Activated CD8-positive, alpha-beta T cell treated with anti-CD3 and anti-CD28 coated beads, Interleukin-2, amount 10 ng/mL, durations not matched to agents 7 days and 5 days (primary cell): ENCODE data around the gene MPRIP. TPM values are rescaled to one million over a fixed set of nuclear protein-coding genes. Genes with fewer than 3 reads are reported as not detected.

Source experiments
- ATAC-seq: fragments of 150-1000 bp; cut with Tn5 transposase; one replicate; pipeline ENCODE4 v1.10.0; 2021; ENCODE audit warnings: moderate library complexity
- CTCF ChIA-PET: fragments of 350-600 bp; sonication (Branson Sonifier 250); formaldehyde crosslinking; loops from one replicate; lab custom pipeline; 2021; ENCODE audit warnings: antibody characterized with exemption; lab: Charles Lee
- POLR2A ChIA-PET: fragments of 350-600 bp; sonication (Branson Sonifier 250); formaldehyde crosslinking; loops from one replicate; lab custom pipeline; 2021; ENCODE audit warnings: antibody characterized with exemption; lab: Charles Lee
- DNase-seq: peaks from one replicate; pipeline ENCODE4 v3.0.0-alpha.2; 2020
- H3K27ac Mint-ChIP-seq: one replicate; pipeline ENCODE4 v1.8.0; 2021; ENCODE audit warnings: mild to moderate bottlenecking, mixed read lengths
- H3K27me3 Mint-ChIP-seq: one replicate; pipeline ENCODE4 v1.8.0; 2021; ENCODE audit warnings: low read depth, mixed read lengths
- H3K36me3 Mint-ChIP-seq: one replicate; pipeline ENCODE4 v1.8.0; 2021; ENCODE audit warnings: low read depth, mixed read lengths
- H3K4me1 Mint-ChIP-seq: one replicate; pipeline ENCODE4 v1.8.0; 2021; ENCODE audit warnings: low read depth, mixed read lengths
- H3K4me3 Mint-ChIP-seq: one replicate; pipeline ENCODE4 v1.8.0; 2021; ENCODE audit warnings: mild to moderate bottlenecking, mixed read lengths
- H3K9me3 Mint-ChIP-seq: one replicate; pipeline ENCODE4 v1.8.0; 2022; ENCODE audit warnings: mixed read lengths; ENCODE audit not compliant: insufficient read depth
- total RNA-seq, 2 experiments: library from RNA; stranded (reverse); gene quantifications; one replicate each; pipeline ENCODE4 v1.2.3, GENCODE V29; 2021

Gene MPRIP
- total RNA-seq, 2 experiments from 2014 or later: 217 to 226 TPM

GRCh38 chr17:17175340-17175739 lies 133.1 kb downstream of the MPRIP start:
- POLR2A ChIA-PET: interaction anchor here (1.4 to 1.5 kb wide), 2 partner anchors 30 to 106 kb away, joined by 3 to 4 read pairs; partner anchors contain the start of genes COPS3 and PLD6
- no peak for DNase-seq

GRCh38 chr17:17175917-17176316 lies 133.7 kb downstream of the MPRIP start:
- Mint-ChIP-seq H3K27ac (peak overlapping the region; percentile 86), H3K36me3 (peaks cover 84% of the 10 kb centered on the region), H3K4me3 (peak overlapping the region; percentile 57), H3K4me1 (peaks cover 89% of the 10 kb centered on the region), H3K27me3 (no peaks in the 10 kb centered on the region), H3K9me3 (no peaks in the 10 kb centered on the region)
- DNase-seq (no peak), ATAC-seq (no peak)
- ChIA-PET CTCF (interaction anchor here (1.4 kb wide), 1 partner anchor 20 kb away, joined by 3 read pairs; no protein-coding TSS in a partner anchor), POLR2A (interaction anchor here (0.9 to 1.5 kb wide), 2 partner anchors 11 to 30 kb away, joined by 3 to 4 read pairs; partner anchors contain the start of gene PLD6)

More at GRCh38 chr17:17175340-17175739, 133.1 kb downstream of the MPRIP start:
- H3K36me3 Mint-ChIP-seq: peaks cover 79% of the 10 kb centered on the region
- no peaks in the 10 kb centered on the region for H3K9me3 Mint-ChIP-seq
- peaks cover 86% of the 10 kb centered on the region for H3K4me1 Mint-ChIP-seq
- ATAC-seq: no peak
- peak overlapping the region; percentile 86 for H3K27ac Mint-ChIP-seq
- no peak overlapping the region for H3K4me3 Mint-ChIP-seq
- no peaks in the 10 kb centered on the region for H3K27me3 Mint-ChIP-seq
- CTCF ChIA-PET: interaction anchor here (1.4 kb wide), 1 partner anchor 21 kb away, joined by 3 read pairs; no protein-coding TSS in a partner anchor

- Mint-ChIP-seq H3K4me1 (peaks cover 88% of the 10 kb centered on the region), H3K4me3 (peak overlapping the region; percentile 57), H3K9me3 (no peaks in the 10 kb centered on the region), H3K27me3 (no peaks in the 10 kb centered on the region), H3K36me3 (peaks cover 84% of the 10 kb centered on the region), H3K27ac (peak overlapping the region; percentile 86)
- ATAC-seq (no peak), DNase-seq (no peak)
- CTCF ChIA-PET: interaction anchor here (0.9 to 1.4 kb wide), 2 partner anchors 16 to 20 kb away, joined by 3 read pairs; no protein-coding TSS in a partner anchor
- POLR2A ChIA-PET: interaction anchor here (0.9 to 1.5 kb wide), 2 partner anchors 12 to 29 kb away, joined by 3 to 4 read pairs; partner anchors contain the start of gene PLD6
Measured at GRCh38 chr17:17176341-17176740, 134.1 kb downstream of the MPRIP start.

- CTCF ChIA-PET: interaction anchor here (0.9 kb wide), 1 partner anchor 15 kb away, joined by 3 read pairs; no protein-coding TSS in a partner anchor
Measured at GRCh38 chr17:17177176-17177575, 134.9 kb downstream of the MPRIP start.

GRCh38 chr17:17179371-17179827 lies 137.1 kb downstream of the MPRIP start:
- CTCF ChIA-PET: interaction anchor here (1.1 to 1.3 kb wide), 3 partner anchors 11 to 57 kb away, joined by 3 to 4 read pairs (median 4); no protein-coding TSS in a partner anchor
- H3K27me3 Mint-ChIP-seq: no peaks in the 10 kb centered on the region
- H3K4me1 Mint-ChIP-seq: peaks cover 92% of the 10 kb centered on the region
- peak overlapping the region; percentile 91 for H3K27ac Mint-ChIP-seq
- POLR2A ChIA-PET: interaction anchor here (1.0 to 1.4 kb wide), 4 partner anchors 9 to 100 kb away, joined by 3 to 5 read pairs (median 4); no protein-coding TSS in a partner anchor
- ATAC-seq: peak; percentile 68
- peaks cover 79% of the 10 kb centered on the region for H3K36me3 Mint-ChIP-seq
- DNase-seq: peak; percentile 47
- peak overlapping the region; percentile 66 for H3K4me3 Mint-ChIP-seq
- no peaks in the 10 kb centered on the region for H3K9me3 Mint-ChIP-seq

More at GRCh38 chr17:17177176-17177575, 134.9 kb downstream of the MPRIP start:
- H3K27ac Mint-ChIP-seq: peak overlapping the region; percentile 76
- H3K9me3 Mint-ChIP-seq: no peaks in the 10 kb centered on the region
- ATAC-seq: no peak
- DNase-seq: no peak
- H3K4me1 Mint-ChIP-seq: peaks cover 91% of the 10 kb centered on the region
- POLR2A ChIA-PET: interaction anchor here (1.0 to 1.3 kb wide), 2 partner anchors 8 to 60 kb away, joined by 3 to 4 read pairs; partner anchors contain the start of gene FLCN
- H3K4me3 Mint-ChIP-seq: no peak overlapping the region
- H3K36me3 Mint-ChIP-seq: peaks cover 84% of the 10 kb centered on the region
- no peaks in the 10 kb centered on the region for H3K27me3 Mint-ChIP-seq

GRCh38 chr17:17180141-17180603 lies 137.9 kb downstream of the MPRIP start:
- Mint-ChIP-seq H3K36me3 (peaks cover 80% of the 10 kb centered on the region), H3K4me3 (peak overlapping the region; percentile 66), H3K27me3 (no peaks in the 10 kb centered on the region), H3K9me3 (no peaks in the 10 kb centered on the region), H3K4me1 (peaks cover 94% of the 10 kb centered on the region), H3K27ac (peak overlapping the region; percentile 91)
- ATAC-seq (peak; percentile 11), DNase-seq (peak; percentile 50)
- CTCF ChIA-PET: interaction anchor here (0.8 to 1.3 kb wide), 4 partner anchors 10 to 56 kb away, joined by 3 to 4 read pairs (median 4); no protein-coding TSS in a partner anchor
- POLR2A ChIA-PET: interaction anchor here (0.6 to 1.4 kb wide), 5 partner anchors 8 to 793 kb away, joined by 3 to 5 read pairs (median 4); no protein-coding TSS in a partner anchor

- Mint-ChIP-seq H3K4me1 (peaks cover 95% of the 10 kb centered on the region), H3K27ac (peak overlapping the region; percentile 95), H3K4me3 (peak overlapping the region; percentile 74), H3K27me3 (no peaks in the 10 kb centered on the region), H3K36me3 (peaks cover 80% of the 10 kb centered on the region), H3K9me3 (no peaks in the 10 kb centered on the region)
- ChIA-PET POLR2A (interaction anchor here (0.6 to 1.0 kb wide), 3 partner anchors 11 to 793 kb away, joined by 4 to 5 read pairs (median 4); no protein-coding TSS in a partner anchor), CTCF (interaction anchor here (1.1 to 1.3 kb wide), 3 partner anchors 10 to 55 kb away, joined by 3 to 4 read pairs (median 4); no protein-coding TSS in a partner anchor)
- no peak for ATAC-seq
- no peak for DNase-seq
Measured at GRCh38 chr17:17180741-17181525, 138.7 kb downstream of the MPRIP start.

GRCh38 chr17:17181666-17182597 lies 139.7 kb downstream of the MPRIP start:
- peak; percentile 68 for DNase-seq
- H3K27me3 Mint-ChIP-seq: no peaks in the 10 kb centered on the region
- POLR2A ChIA-PET: interaction anchor here (0.9 to 1.9 kb wide), 6 partner anchors 10 to 99 kb away, joined by 3 to 7 read pairs (median 4); partner anchors contain the start of genes COPS3 and FLCN
- CTCF ChIA-PET: interaction anchor here (1.2 to 1.5 kb wide), 2 partner anchors 10 to 26 kb away, joined by 3 to 4 read pairs; no protein-coding TSS in a partner anchor
- no peaks in the 10 kb centered on the region for H3K9me3 Mint-ChIP-seq
- peaks cover 75% of the 10 kb centered on the region for H3K36me3 Mint-ChIP-seq
- H3K27ac Mint-ChIP-seq: peak overlapping the region; percentile 95
- ATAC-seq: peak; percentile 72
- H3K4me3 Mint-ChIP-seq: peak overlapping the region; percentile 74
- peaks cover 95% of the 10 kb centered on the region for H3K4me1 Mint-ChIP-seq

GRCh38 chr17:17182598-17183136 lies 140.4 kb downstream of the MPRIP start:
- H3K4me3 Mint-ChIP-seq: peak overlapping the region; percentile 74
- no peaks in the 10 kb centered on the region for H3K27me3 Mint-ChIP-seq
- H3K9me3 Mint-ChIP-seq: no peaks in the 10 kb centered on the region
- peak overlapping the region; percentile 95 for H3K27ac Mint-ChIP-seq
- peak; percentile 5 for ATAC-seq
- H3K36me3 Mint-ChIP-seq: peaks cover 68% of the 10 kb centered on the region
- POLR2A ChIA-PET: interaction anchor here (0.9 to 1.9 kb wide), 6 partner anchors 9 to 98 kb away, joined by 3 to 7 read pairs (median 4); partner anchors contain the start of genes COPS3 and FLCN
- CTCF ChIA-PET: interaction anchor here (1.2 to 1.5 kb wide), 2 partner anchors 9 to 27 kb away, joined by 3 to 4 read pairs; no protein-coding TSS in a partner anchor
- H3K4me1 Mint-ChIP-seq: peaks cover 88% of the 10 kb centered on the region
- DNase-seq: no peak

GRCh38 chr17:17183744-17184143 lies 141.5 kb downstream of the MPRIP start:
- Mint-ChIP-seq H3K4me1 (peaks cover 77% of the 10 kb centered on the region), H3K27me3 (no peaks in the 10 kb centered on the region), H3K27ac (peak overlapping the region; percentile 74), H3K9me3 (no peaks in the 10 kb centered on the region), H3K4me3 (peak overlapping the region; percentile 12), H3K36me3 (peaks cover 67% of the 10 kb centered on the region)
- CTCF ChIA-PET: interaction anchor here (1.4 kb wide), 1 partner anchor 12 kb away, joined by 3 read pairs; no protein-coding TSS in a partner anchor
- DNase-seq (no peak), ATAC-seq (no peak)
- POLR2A ChIA-PET: interaction anchor here (1.2 to 1.9 kb wide), 2 partner anchors 21 to 97 kb away, joined by 3 to 7 read pairs; partner anchors contain the start of gene COPS3
